ENCODE measurements around the gene OR4C11.

Gene OR4C11, protein sequence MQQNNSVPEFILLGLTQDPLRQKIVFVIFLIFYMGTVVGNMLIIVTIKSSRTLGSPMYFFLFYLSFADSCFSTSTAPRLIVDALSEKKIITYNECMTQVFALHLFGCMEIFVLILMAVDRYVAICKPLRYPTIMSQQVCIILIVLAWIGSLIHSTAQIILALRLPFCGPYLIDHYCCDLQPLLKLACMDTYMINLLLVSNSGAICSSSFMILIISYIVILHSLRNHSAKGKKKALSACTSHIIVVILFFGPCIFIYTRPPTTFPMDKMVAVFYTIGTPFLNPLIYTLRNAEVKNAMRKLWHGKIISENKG

GRCh38 chr11:55607545-55607944, at the start of gene OR4C11:
Gene OR4C11, minus strand, starts transcription at chr11:55607645. Its CDS starts 3,272 bp downstream, at chr11:55604373.
- no peak for DNase-seq

- no peak for DNase-seq
Observed at GRCh38 chr11:55655096-55655495, 47.7 kb upstream of the OR4C11 start.

DNA sequence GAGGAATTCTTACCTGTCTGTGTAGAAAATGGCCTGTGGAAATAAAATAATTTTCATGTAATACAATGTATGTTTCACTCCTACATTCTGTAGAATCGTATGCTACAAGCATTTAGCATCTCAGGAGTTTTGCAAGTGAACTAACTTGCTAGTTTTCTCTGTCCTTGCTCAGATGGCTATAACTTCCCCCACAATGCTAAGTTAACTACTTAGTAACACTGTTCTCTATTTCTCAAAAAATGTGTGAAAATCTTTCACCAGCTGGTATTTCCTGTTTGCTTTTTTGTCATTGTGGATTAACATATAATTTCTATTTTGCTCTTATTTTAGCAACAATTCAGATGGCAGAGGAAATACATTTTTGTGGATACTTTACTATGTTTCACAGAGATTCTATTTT, 45.1 kb upstream of the OR4C11 start:
- DNase-seq: no peak

DNA sequence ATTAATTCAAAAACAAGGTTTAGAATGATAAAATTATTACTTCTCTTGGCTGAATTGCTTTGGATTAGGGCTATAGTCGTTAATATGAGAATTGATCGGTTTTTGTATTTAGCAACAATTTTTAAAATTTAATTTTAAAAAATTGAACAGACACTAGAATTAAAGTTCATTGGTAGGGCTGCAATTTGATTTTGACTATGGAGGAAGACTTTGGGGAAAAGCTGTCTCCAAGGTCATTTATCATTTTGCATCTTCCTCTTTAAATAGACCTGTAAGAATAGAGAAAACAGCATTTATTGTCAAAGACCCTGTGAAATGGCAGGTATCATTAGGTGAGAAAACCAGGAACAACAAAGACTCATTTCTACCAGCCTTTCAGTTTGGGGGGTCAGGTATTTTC, 40.6 kb upstream of the OR4C11 start, which contains the start of gene OR4S2:
Gene OR4S2 (plus strand): TSS at position 301 of the 400 bp plus-strand sequence. CDS start 2,577 bp downstream, outside the sequence.
- no peak for DNase-seq

- no peak for DNase-seq
Observed at GRCh38 chr11:55634813-55635212, 27.4 kb upstream of the OR4C11 start, which contains the start of gene OR4P4. Gene OR4P4, plus strand, starts transcription at chr11:55635113.

DNA sequence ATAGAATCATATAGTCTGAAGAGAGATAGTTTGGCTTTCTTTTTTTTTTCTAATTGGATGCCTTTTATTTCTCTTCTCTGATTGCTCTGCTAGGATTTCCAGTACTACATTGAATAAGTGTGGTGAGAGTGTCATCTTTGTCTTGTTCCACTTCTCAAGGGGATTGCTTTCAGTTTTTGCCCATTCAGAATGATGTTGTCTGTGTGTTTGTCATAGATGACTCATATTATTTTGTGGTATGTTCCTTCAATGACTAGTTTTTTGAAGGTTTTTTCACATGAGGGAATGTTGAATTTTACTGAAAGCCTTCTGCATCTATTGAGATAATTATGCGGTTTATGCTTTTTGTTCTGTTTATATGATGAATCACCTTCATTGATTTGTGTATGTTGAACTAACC, 17.1 kb upstream of the OR4C11 start:
- DNase-seq: no peak

- no peak for DNase-seq
Observed at GRCh38 chr11:55572548-55572947, 34.9 kb downstream of the OR4C11 start.

DNA sequence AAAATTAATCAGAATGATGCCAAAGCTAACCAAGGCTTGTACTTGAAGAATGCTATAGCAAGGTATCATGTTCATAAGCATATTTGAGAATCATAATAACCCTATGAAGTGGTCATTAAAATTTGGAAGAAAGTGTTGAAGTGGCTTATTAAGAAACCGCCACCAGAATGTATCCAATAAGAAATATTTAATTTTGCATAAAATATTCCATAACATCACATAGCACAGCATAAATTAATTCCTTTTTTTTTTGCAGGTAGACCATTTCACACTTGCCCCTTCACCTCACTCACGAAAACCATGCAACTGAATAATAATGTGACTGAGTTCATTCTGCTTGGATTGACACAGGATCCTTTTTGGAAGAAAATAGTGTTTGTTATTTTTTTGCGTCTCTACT, 35.6 kb downstream of the OR4C11 start, which contains the start of gene OR4C16:
Gene OR4C16 (plus strand): TSS at position 301 of the 400 bp plus-strand sequence. CDS start 0 bp downstream, at position 301.
- DNase-seq: no peak

DNA sequence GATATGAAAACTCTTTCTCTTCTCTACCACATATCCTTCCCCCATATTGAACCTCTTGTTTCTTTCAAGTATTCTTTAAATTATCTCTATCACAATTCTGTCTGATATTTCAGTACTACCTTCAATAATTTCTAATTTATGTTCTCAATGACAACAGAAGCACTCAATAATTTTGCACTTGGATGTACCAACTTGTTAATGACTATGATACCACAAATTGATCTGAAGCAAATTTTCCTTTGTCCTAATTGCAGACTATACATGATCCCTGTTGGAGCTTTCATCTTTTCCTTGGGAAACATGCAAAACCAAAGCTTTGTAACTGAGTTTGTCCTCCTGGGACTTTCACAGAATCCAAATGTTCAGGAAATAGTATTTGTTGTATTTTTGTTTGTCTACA, 53.3 kb downstream of the OR4C11 start, which contains the start of gene OR4C15:
Gene OR4C15 (plus strand): TSS at position 301 of the 400 bp plus-strand sequence. CDS start 0 bp downstream, at position 301.
- DNase-seq: no peak
